ENCODE data around the gene CAMSAP1.

The CAMSAP1 gene

DNA sequence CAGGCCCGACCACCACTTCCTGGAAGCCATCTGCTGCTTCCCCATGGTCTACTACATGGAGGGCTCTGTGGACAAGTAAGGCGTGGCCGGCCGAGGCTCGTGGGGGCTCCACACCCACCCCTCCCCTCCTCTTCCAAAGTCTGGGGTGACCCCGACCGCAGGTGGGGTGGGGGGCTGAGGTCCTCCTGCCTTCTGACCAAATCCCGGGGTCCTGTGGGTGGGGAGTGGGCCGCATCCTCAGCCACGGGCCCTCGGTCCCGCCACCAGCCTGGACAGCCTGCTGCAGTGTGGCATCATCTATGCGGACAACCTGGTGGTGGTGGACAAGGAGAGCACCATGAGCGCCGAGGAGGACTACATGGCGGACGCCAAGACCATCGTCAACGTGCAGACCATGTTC lies 128.9 kb downstream of the CAMSAP1 start:
- in situ Hi-C loops (cut with HindIII; ENCODE audit: low sequenced_read_pairs) = no loop called here

DNA sequence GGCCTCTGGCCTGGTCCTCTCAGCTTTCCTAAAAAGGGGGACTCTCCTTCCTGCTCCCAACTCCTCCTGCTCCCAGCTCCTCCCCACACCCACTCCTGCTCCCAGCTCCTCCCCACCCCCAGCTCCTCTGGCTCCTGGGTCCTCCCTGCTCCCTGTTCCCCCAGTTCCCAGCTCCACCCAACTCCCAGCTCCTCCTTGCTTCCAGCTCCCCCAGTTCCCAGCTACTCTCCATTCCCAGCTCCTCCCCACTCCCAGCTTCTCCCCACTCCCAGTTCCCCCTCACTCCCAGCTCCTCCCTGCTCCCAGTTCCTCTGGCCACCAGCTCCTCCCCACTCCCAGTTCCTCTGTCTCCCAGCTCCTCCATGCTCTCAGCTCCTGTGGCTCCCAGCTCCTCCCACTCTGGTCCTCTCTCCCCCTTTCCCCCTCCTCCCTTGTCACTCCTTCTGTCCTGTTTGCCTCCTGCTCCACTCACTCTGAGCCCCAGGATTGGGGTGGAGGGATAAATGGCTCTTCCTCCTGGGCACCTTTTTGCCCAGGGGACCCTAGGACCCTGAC lies 129.6 kb downstream of the CAMSAP1 start:
- in situ Hi-C loops (cut with HindIII; ENCODE audit: low sequenced_read_pairs) = no loop called here

DNA sequence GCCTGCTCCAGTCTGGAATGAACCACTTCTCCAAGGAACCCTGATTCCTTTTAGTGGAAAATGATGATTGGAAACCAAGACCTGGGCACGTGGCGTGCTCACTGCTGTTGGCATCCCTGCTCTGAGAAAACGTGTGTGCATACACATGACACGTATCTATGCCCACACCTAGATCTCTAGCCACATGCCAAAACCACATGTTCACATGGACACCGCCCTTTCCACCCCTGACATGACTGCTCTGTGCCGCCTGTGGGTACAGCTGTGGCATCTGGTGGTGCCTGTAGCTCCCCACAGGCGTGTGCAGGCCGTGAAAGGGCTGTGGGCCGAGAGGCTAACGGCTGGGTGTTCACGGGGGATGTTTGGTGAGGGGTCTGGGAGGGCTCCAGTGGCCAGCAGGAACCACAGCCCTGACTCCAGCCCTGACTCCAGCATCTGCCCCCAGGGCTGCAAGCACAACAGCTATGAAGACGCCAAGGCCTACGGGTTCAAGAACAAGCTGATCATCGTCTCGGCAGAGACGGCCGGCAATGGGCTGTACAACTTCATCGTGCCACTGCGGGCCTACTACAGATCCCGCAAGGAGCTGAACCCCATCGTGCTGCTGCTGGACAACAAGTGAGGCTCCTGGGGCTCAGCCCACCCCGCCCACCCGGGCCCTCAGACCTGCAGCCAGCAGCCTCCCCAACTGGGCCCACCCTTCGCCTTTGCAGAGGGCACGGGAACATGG lies 130.3 kb downstream of the CAMSAP1 start:
- in situ Hi-C loops (cut with HindIII; ENCODE audit: low sequenced_read_pairs) = no loop called here

DNA sequence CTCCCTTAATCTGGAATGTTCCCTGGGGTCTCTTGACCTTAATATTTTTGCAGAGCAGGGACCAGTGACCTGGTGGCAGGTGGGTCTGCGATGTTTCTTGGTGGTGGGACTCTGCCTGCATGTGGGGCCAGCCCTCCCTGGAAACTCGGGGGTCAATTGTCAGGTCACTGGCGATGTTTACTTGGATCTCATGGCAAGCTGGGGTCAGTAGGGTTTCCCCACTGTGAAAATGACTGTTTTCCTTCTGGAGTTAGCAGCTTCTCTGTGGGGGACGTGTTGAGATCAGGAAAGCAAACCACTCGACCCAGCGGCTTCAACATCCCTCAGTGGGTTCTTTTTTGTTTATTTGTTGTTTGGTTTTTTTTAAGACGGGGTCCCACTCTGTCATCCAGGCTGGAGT lies 131.4 kb downstream of the CAMSAP1 start:
- in situ Hi-C loops (cut with HindIII; ENCODE audit: low sequenced_read_pairs) = no loop called here

DNA sequence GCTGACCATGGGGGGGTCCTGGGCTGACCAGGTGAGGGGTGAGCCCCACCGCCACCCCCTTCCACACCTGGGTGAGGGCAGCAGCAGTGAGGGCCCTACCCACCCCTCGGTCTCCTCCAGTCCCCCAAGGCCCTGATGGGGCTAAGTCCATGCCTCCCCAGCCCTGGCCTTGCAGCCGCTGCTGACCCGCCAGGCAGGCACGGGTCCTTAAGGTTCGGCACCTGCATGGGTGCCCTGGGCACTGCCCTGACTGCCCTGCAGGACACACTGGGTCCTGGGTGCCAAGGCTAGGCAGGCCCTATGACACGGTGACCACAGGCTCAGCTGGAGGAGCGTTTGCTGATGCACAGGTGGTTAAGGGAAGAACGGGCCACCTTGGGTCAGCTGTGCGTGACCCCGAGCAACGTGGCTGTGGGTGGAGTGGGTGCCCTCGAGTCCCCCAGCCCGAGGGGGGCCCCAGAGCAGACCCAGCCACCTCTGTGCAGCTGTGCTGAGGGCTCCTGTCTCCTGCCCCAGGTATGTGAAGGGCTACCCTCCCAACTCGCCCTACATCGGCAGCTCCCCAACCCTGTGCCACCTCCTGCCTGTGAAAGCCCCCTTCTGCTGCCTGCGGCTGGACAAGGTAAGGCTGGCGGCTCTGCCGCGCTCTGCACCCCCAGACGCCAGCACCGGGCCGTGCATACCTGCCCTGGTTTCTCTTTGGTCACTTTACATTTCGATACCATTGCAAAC lies 132.4 kb downstream of the CAMSAP1 start:
- in situ Hi-C loops (cut with HindIII; ENCODE audit: low sequenced_read_pairs) = no loop called here

DNA sequence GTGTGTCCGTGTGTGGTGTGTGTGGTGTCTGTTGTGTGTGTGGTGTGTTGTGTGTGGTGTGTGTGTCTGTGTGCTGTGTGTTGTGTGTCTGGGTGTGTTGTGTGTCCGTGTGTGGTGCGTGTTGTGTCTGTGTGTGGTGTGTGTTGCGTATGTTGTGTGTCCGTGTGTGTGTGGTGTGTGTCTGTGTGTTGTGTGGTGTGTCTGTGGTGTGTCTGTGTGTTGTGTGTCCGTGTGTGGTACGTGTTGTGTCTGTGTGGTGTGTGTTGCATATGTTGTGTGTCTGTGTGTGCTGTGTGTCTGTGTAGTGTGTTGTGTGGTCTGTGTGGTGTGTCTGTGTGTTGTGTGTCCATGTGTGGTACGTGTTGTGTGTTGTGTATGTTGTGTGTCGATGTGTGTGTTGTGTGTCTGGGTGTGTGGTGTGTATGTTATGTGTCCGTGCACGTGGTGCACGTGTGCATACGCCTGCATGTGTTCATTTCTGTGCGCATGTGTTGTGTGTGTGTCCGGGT lies 133.1 kb downstream of the CAMSAP1 start:
- in situ Hi-C loops (cut with HindIII; ENCODE audit: low sequenced_read_pairs) = no loop called here

DNA sequence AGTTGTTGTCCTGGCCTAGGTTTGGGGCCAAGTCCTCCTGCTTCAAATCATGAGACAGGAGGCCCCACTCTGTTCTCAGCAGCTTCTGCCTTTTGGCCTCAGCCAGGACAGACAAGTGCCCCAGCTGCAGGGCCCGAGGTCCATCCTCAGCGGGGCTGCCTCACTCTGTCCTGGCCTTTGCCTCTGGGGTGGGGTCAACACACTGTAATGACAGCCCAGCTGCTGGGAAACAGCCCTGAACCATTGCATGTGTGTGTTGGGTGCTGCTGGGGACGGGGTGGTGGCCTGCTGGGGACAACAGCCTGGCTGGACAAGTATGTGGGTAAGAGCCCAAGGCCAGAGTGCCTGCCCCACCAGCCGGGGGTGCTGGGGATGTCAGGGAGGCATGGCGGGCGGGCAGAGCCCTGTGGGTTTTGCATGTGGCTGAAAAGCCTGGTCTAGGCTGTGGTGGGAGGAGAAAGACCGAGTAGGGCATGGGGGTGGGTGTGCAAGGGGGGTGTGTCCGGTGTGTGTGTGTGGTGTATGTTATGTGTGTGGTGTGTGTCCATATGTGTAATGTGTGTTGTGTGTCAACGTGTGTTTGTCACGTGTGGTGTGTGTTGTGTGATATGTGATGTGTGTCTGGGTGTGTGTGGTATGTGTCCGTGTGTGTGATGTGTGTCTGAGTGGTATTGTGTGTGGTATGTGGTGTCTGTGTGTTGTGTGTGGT lies 133.7 kb downstream of the CAMSAP1 start:
- in situ Hi-C loops (cut with HindIII; ENCODE audit: low sequenced_read_pairs) = no loop called here

DNA sequence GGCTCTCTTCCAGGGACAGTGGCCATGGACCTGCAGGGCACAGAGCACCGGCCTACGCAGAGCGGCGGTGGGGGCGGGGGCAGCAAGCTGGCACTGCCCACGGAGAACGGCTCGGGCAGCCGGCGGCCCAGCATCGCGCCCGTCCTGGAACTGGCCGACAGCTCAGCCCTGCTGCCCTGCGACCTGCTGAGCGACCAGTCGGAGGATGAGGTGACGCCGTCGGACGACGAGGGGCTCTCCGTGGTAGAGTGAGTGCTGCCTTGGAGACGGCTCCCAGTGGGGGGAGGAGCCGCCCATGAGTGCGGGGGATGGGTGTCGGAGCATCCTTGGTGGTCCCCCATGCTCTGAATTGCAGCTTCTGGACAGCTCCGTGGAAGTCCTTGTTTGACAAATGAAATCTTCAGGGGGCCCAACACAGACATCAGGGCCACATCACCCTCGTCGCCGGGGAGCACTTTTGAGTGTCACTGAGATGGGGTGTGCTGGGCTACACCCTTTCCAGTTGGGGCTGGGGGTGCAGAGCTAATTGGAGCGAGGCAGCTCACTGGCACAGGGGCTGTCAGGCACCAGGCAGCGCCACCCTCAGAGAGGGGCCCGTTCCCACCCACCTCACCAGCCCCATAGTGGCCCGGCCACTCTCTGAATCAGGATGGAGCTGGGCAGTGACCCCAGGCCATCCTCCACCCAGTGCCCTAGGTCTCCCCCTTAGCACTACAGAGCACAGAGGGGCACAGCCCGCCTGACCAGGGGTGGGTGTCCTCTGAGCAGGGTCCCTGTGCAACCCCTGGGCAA lies 134.4 kb downstream of the CAMSAP1 start:
- in situ Hi-C loops (cut with HindIII; ENCODE audit: low sequenced_read_pairs) = no loop called here

DNA sequence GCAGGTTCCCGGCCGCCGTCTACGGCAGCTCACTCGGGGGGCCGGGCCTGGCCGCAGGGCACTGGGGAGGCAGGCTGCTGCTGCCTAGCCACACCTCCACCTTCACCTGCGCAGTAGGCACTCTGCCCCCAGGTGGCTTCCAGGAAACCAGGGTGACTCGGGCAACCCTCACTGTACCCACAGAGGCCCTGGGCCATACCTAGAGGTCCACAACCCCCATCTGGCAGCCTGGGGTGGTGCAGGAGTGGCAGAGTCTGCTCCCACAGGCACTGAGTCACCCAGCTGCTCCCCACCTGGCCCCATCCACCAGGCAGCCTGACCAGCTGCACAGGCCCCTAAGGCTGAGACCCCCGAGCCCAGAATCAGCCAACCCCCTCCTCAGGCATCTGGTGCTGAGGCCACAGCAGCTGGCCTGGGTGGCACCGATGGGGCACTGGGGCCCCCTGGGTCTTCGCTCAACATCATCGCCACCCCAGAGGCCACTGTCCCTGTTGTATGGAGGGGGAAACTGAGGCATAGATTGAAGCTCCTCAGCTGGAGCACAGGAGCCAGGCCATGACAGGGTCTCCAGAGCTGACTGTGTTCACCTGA lies 135.2 kb downstream of the CAMSAP1 start:
- in situ Hi-C loops (cut with HindIII; ENCODE audit: low sequenced_read_pairs) = no loop called here

DNA sequence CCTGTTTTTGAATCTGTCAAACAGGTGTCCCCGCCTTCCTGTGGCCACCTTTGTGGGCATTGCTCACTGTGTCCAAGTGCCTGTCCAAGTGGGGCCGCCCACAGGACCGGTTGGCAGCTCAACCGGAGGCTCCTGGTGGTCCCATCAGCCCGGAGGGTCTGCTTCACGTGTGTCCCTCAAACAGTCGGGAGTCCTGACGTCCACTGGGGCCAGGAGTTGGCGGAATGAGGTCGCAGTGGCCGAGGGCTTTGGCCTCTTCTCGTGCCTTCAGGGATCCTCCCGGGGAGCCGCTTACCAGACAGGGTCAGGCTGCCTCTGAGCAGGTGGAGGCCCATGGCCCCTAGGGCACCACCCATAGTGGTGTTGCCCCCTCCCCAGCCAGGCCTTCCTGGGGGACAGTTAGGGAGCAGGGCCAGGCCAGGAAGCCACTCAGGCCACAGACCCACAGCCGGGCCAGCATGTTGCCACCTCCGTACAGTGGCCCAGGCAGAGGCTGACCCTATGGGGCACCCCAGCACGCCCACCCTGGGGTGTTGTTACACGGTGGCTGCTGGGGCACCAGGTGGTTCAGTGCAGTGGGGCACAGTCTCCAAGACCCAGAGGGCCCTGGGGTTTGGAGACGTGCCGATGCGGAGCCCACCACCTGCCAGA lies 135.8 kb downstream of the CAMSAP1 start:
- in situ Hi-C loops (cut with HindIII; ENCODE audit: low sequenced_read_pairs) = no loop called here

DNA sequence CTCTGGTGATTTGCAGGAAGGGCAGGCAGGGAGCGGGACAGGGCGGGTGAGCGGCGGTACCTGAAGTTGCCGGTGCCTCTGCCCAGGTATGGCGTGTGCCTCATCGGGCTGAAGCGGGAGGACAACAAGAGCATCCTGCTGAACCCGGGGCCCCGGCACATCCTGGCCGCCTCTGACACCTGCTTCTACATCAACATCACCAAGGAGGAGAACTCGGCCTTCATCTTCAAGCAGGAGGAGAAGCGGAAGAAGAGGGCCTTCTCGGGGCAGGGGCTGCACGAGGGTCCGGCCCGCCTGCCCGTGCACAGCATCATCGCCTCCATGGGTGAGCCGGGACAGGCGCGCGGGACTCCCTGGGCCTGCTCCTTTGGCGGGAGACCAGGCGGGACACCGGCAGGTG lies 136.6 kb downstream of the CAMSAP1 start:
- in situ Hi-C loops (cut with HindIII; ENCODE audit: low sequenced_read_pairs) = no loop called here

DNA sequence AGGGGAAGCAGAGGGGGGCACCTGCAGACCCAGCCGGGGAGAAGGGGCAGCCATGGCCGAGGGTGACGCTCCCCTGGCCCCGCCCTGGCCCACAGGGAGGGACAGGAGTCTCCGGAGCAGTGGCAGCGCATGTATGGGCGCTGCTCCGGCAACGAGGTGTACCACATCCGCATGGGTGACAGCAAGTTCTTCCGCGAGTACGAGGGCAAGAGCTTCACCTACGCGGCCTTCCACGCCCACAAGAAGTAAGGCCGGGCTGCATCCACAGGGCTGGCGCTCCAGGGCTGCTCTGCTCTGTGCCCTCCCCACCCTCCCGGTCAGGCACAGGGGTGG lies 137.2 kb downstream of the CAMSAP1 start:
- in situ Hi-C loops (cut with HindIII; ENCODE audit: low sequenced_read_pairs) = no loop called here

DNA sequence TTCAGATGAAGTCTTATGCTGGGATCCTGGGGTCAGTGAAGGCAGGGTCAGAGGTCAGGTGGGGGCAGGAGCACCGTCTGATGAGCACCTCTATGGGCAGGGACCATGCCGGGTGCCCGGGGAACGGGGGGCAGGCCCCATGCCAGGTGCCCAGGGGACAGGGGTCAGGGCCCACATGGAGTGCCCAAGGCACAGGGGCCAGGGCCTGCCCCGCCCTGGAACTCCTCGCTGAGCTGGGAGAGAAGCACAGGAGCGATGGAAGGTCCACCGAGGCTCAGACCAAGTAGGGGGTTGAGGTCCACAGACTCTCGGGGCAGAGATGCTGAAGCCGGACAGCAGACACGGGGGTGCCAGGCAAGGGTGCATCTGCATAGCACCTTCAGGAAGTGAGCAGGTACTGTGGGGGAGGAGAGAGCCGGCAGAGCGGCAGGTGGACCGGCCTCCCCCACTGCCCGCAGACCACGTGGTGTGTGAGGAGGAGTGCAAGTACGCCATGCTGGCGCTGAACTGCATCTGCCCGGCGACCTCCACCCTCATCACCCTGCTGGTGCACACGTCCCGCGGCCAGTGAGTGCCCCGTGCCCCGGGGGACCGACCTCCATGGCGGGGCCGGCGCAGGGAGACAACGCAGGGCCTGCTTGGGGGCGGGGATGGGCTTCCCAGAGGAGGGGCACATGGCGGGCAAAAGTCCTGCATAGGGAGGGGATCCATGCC lies 137.7 kb downstream of the CAMSAP1 start:
- in situ Hi-C loops (cut with HindIII; ENCODE audit: low sequenced_read_pairs) = no loop called here

DNA sequence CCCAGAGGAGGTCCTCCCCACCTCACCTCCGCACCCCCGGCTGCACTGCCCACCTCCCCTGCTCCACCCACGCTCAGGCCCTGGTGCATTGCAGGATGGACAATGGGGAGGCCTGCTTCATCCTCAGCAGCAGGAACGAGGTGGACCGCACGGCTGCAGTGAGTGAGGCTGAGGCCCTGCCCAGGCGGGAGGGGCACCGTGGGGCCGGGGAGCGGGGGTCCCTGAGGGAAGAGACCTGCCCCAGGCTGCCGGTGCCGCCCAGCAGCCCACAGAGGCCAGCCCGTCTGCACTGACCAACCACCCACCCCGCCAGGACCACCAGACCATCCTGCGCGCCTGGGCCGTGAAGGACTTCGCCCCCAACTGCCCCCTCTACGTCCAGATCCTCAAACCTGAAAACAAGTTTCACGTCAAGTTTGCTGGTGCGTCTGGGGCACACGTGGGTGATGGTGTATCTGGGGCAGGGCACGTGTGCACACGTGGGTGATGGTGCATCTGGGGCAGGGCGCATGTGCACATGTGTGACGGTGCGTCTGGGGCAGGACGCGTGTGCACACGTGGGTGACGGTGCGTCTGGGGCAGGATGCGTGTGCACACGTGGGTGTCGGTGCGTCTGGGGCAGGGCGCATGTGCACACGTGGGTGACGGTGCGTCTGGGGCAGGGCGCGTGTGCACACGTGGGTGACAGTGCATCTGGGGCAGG lies 138.7 kb downstream of the CAMSAP1 start:
- in situ Hi-C loops (cut with HindIII; ENCODE audit: low sequenced_read_pairs) = no loop called here

DNA sequence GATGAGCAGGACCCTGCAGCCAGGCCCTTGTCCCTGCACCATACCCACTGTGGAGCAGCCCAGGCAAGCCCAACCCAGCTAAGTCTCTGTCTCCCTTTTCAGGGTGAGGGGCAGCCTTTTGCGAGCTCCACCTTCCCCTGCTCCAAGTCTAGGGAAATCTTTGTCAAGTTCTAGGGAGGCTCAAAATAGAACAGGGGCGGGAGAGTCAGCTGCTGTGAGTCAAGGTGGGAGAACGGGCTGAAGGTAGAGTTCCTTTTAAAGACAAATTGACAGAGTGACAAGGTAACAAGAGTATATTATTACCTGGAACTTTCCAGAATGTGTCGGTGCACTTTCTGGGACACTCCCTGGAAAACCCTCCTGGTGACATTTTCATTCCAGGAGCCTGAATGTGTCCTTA lies 140.6 kb downstream of the CAMSAP1 start:
- in situ Hi-C loops (cut with HindIII; ENCODE audit: low sequenced_read_pairs) = no loop called here

DNA sequence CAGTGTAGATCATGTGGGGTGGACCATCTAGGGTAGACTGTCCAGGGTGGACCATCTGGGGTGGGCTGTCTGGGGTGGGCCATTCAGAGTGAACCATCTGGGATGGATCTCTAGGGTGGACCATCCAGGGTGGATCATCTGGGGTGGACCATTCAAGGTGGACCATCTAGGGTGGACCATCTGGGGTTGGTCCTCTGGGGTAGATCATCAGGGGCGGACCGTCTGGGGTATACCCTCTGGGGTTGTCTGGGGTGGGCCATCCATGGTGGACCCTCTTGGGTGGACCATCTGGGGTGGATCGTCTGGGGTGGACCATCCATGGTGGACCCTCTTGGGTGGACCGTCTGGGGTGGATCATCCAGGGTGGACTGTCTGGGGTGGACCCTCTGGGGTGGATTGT lies 141.1 kb downstream of the CAMSAP1 start:
- in situ Hi-C loops (cut with HindIII; ENCODE audit: low sequenced_read_pairs) = no loop called here

DNA sequence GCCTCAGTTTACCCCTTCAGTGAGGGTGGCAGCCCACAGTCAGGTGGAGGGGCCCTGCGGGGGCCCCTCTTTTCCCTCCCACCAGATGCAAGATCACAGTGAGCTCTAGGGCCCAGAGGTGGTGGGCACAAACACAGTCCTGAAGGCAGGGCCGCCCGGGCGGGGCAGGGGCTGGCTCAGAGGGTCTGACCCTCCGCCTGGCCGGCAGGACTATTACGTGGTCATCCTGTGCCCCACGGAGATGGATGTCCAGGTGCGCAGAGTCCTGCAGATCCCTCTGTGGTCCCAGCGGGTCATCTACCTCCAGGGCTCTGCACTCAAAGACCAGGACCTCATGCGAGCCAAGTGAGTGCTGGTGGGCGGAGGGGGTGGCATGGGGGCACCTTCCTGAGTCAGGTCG lies 141.9 kb downstream of the CAMSAP1 start:
- in situ Hi-C loops (cut with HindIII; ENCODE audit: low sequenced_read_pairs) = no loop called here

DNA sequence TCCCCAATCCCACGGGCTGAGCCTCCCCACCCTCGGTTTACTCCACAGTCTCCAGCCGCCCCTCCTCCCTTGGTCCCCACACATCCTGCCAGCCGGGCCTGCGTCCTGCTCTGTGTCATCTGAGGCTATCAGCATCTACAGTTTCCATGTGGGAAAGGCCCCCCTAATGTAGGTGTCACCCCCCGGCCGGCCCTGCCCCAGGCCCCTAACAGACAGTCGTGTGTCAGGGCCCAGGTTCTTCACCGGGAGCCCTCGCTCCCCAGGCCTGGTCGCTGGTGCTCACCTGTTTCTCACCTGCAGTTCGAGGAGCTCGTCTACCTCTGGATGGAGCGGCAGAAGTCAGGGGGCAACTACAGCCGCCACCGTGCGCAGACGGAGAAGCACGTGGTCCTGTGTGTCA lies 142.6 kb downstream of the CAMSAP1 start:
- in situ Hi-C loops (cut with HindIII; ENCODE audit: low sequenced_read_pairs) = no loop called here

Measured in DLD1 (cell line).